Activated CD4-positive, alpha-beta T cell treated with anti-CD3 and anti-CD28 coated beads for 36 hours (primary cell): ENCODE data around the gene CACNA1F. TPM values are rescaled to one million over a fixed set of nuclear protein-coding genes. Genes with fewer than 3 reads are reported as not detected.

Source experiments
- total RNA-seq, 2 experiments: library from RNA; stranded (reverse); gene quantifications; one replicate each; pipeline ENCODE4 v1.2.3, GENCODE V29; 2021

The CACNA1F gene
- total RNA-seq, 2 experiments from 2014 or later: 0.65 to 0.87 TPM

Other genes starting within 250 kb of the CACNA1F start
- gene GRIPAP1, start 231.1 kb downstream of the CACNA1F start, total RNA-seq: 10 to 100 TPM; 57.8 to 63.3 TPM
- gene TFE3, start 190.0 kb downstream of the CACNA1F start, total RNA-seq: 10 to 100 TPM; 27.1 to 27.5 TPM
- 1 to 10 TPM; 3.1 to 3.6 TPM for gene CCDC120, start 174.3 kb downstream of the CACNA1F start, total RNA-seq
- gene PRAF2, start 159.3 kb downstream of the CACNA1F start, total RNA-seq: 10 to 100 TPM in 1 of 2 experiments, 1 to 10 TPM in 1; 9.1 to 11.5 TPM
- 10 to 100 TPM; 22.4 to 23.9 TPM for gene WDR45, start 153.5 kb downstream of the CACNA1F start, total RNA-seq
- gene GPKOW, start 109.6 kb downstream of the CACNA1F start, total RNA-seq: 10 to 100 TPM; 17.8 to 21.2 TPM
- 1 to 10 TPM in 1 of 2 experiments, under 1 TPM in 1; 0.49 to 1.3 TPM for gene MAGIX, start 70.6 kb downstream of the CACNA1F start, total RNA-seq
- 100 to 1,000 TPM; 174 to 202 TPM for gene PLP2, start 61.4 kb downstream of the CACNA1F start, total RNA-seq
- gene PRICKLE3, start 47.0 kb downstream of the CACNA1F start, total RNA-seq: 10 to 100 TPM; 22.3 to 23.0 TPM
- gene SYP, start 33.1 kb downstream of the CACNA1F start, total RNA-seq: 1 to 10 TPM; 7.2 to 8.5 TPM
- gene CCDC22, start 2.1 kb upstream of the CACNA1F start, total RNA-seq: 10 to 100 TPM; 19.8 to 23.8 TPM
- 10 to 100 TPM; 17.9 to 20.0 TPM for gene FOXP3, start 31.4 kb upstream of the CACNA1F start, total RNA-seq
- gene PPP1R3F, start 36.5 kb upstream of the CACNA1F start, total RNA-seq: 1 to 10 TPM; 4.4 to 4.7 TPM
- gene GAGE10, start 70.3 kb upstream of the CACNA1F start, total RNA-seq: not detected
- gene GAGE12J, start 88.7 kb upstream of the CACNA1F start, total RNA-seq: not detected
- not detected for gene GAGE13, start 98.2 kb upstream of the CACNA1F start, total RNA-seq